OCI-LY3 (cell line): Measurements from ENCODE around the gene BLOC1S6.

Source experiments
- H2AFZ ChIP-seq: fragments of 200-600, 300-600 bp; shearing (Covaris generic); 2 replicates; pipeline ENCODE4 v1.6.0; 2014; ENCODE audit warnings: antibody characterized with exemption, low read depth, low read length
- H3K27ac ChIP-seq: fragments of 200-600, 300-600 bp; sonication (generic); 2 replicates; pipeline ENCODE4 v1.5.1; 2014; ENCODE audit warnings: mild to moderate bottlenecking, low read length, moderate library complexity, mixed read lengths
- H3K27me3 ChIP-seq: fragments of 200-600, 300-600 bp; sonication (generic); 2 replicates; pipeline ENCODE4 v1.6.1; 2014; ENCODE audit warnings: low read depth, low read length, mixed read lengths
- H3K36me3 ChIP-seq: fragments of 200-600, 300-600 bp; sonication (generic); replicated peaks from 2 replicates; pipeline ENCODE3; 2014; ENCODE audit warnings: low read depth, low read length, mixed read lengths
- H3K4me1 ChIP-seq: fragments of 300-600, 200-600 bp; sonication (generic); 2 replicates; pipeline ENCODE4 v1.6.1; 2014; ENCODE audit warnings: low read length, mixed read lengths
- H3K4me2 ChIP-seq: fragments of 200-600, 300-600 bp; sonication (generic); 2 replicates; pipeline ENCODE4 v1.6.1; 2014; ENCODE audit warnings: low read length, mixed read lengths
- H3K4me3 ChIP-seq: fragments of 300-600, 200-600 bp; sonication (generic); 2 replicates; pipeline ENCODE4 v1.5.1; 2014; ENCODE audit warnings: antibody characterized with exemption, mild to moderate bottlenecking, low read length, moderate library complexity
- H3K79me2 ChIP-seq: fragments of 300-600, 200-600 bp; shearing (Covaris generic); 2 replicates; pipeline ENCODE4 v1.6.1; 2014; ENCODE audit warnings: mild to moderate bottlenecking, low read length, mixed read lengths
- H3K9ac ChIP-seq: fragments of 300-600, 200-600 bp; shearing (Covaris generic); 2 replicates; pipeline ENCODE4 v1.6.0; 2014; ENCODE audit warnings: mild to moderate bottlenecking, low read length, moderate library complexity
- H3K9me3 ChIP-seq: fragments of 200-600, 300-600 bp; shearing (Covaris generic); 2 replicates; pipeline ENCODE4 v1.6.1; 2014; ENCODE audit warnings: low read length, mixed read lengths; ENCODE audit not compliant: insufficient read depth
- H4K20me1 ChIP-seq: fragments of 200-600, 300-600 bp; sonication (generic); 2 replicates; pipeline ENCODE4 v1.6.1; 2016; ENCODE audit warnings: low read length, mixed read lengths; ENCODE audit not compliant: insufficient read depth
- EZH2phosphoT487 ChIP-seq: fragments of 200-600 bp; shearing (Covaris generic); IDR thresholded peaks from 2 replicates; pipeline ENCODE4 v1.6.1; 2018; ENCODE audit warnings: antibody characterized with exemption, mixed run types, low read depth
- TF ChIP-seq, protein P1 (sequence below): fragments of 200-600, 300-600 bp; sonication (generic); IDR thresholded peaks from 2 replicates; pipeline ENCODE4 v1.5.1; 2014; ENCODE audit warnings: antibody characterized with exemption, low read length, low read depth

The BLOC1S6 gene

DNA sequence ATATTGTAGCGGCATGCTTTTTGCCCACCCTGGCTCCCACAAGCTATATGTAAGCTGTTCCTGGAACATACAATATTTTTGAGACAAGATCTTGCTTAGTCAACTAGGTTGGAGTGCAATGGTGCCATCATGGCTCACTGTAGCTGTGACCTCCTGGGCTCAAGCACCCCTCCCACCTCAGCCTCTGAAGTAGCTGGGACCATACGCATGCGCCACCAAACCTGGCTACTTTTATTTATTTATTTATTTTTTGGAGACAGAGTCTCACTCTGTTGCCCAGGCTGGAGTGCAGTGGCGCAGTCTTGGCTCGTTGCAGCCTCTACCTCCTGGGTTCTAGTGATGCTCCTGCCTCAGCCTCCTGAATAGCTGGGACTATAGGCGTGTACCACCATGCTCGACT is 41.0 kb downstream of the BLOC1S6 start:
- Histone ChIP-seq H3K4me3 (no peak overlapping the region), H3K4me1 (no peaks in the 10 kb centered on the region; the same call in 1 of the 2 replicates), H4K20me1 (no peaks in the 10 kb centered on the region), H3K79me2 (no peaks in the 10 kb centered on the region), H3K27ac (no peak overlapping the region), H3K36me3 (no peaks in the 10 kb centered on the region), H3K4me2 (no peak overlapping the region), H3K9me3 (peaks cover 7% of the 10 kb centered on the region; the same call in 1 of the 2 replicates), H3K27me3 (no peaks in the 10 kb centered on the region), H2AFZ (no peak overlapping the region), H3K9ac (no peak overlapping the region)
- TF ChIP-seq, protein P1, sequence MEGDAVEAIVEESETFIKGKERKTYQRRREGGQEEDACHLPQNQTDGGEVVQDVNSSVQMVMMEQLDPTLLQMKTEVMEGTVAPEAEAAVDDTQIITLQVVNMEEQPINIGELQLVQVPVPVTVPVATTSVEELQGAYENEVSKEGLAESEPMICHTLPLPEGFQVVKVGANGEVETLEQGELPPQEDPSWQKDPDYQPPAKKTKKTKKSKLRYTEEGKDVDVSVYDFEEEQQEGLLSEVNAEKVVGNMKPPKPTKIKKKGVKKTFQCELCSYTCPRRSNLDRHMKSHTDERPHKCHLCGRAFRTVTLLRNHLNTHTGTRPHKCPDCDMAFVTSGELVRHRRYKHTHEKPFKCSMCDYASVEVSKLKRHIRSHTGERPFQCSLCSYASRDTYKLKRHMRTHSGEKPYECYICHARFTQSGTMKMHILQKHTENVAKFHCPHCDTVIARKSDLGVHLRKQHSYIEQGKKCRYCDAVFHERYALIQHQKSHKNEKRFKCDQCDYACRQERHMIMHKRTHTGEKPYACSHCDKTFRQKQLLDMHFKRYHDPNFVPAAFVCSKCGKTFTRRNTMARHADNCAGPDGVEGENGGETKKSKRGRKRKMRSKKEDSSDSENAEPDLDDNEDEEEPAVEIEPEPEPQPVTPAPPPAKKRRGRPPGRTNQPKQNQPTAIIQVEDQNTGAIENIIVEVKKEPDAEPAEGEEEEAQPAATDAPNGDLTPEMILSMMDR: no peak
- TF ChIP-seq EZH2phosphoT487: no peak

DNA sequence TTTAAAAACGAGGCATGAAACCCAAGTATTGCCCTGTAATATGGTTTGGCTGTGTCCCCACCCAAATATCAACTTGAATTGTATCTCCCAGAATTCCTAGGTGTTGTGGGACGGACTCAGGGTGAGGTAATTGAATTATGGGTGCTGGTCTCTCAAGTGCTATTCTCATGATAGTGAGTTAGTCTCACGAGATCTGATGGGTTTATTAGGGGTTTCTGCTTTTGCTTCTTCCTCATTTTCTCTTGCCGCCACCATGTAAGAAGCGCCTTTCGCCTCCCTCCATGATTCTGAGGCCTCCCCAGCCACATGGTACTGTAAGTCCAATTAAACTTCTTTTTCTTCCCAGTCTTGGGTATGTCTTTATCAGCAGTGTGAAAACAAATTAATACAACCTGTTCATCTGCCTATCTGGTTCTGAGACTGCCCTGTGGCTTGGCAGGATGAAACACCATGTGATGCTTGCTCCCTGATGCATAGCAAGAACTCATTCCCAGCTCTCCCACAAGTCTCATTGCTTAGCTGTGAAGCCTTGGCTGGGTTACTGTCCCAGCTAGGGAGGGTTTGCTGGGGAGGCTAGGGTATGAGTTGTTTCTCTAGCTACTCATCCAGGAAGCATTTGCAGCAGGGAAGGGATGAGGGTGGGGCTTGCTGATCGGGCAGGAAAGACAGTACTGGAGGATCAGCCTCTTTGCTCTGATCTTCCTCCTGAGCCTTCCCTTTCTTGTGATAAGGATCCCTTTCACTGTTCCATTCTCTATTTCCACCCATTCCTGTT is 43.9 kb downstream of the BLOC1S6 start:
- H3K36me3 ChIP-seq: no peaks in the 10 kb centered on the region
- peaks cover 11% of the 10 kb centered on the region for H3K27me3 ChIP-seq
- H3K79me2 ChIP-seq: no peaks in the 10 kb centered on the region
- no peak overlapping the region for H3K4me3 ChIP-seq
- H3K4me2 ChIP-seq: peak overlapping the region; percentile 12; the same call in 1 of the 2 replicates
- no peaks in the 10 kb centered on the region for H4K20me1 ChIP-seq
- H3K4me1 ChIP-seq: no peaks in the 10 kb centered on the region; the same call in 1 of the 2 replicates
- no peak overlapping the region for H3K27ac ChIP-seq
- H2AFZ ChIP-seq: no peak overlapping the region
- H3K9ac ChIP-seq: no peak overlapping the region
- no peak for TF ChIP-seq EZH2phosphoT487
- TF ChIP-seq, protein P1: no peak
- peaks cover 7% of the 10 kb centered on the region; the same call in 1 of the 2 replicates for H3K9me3 ChIP-seq

DNA sequence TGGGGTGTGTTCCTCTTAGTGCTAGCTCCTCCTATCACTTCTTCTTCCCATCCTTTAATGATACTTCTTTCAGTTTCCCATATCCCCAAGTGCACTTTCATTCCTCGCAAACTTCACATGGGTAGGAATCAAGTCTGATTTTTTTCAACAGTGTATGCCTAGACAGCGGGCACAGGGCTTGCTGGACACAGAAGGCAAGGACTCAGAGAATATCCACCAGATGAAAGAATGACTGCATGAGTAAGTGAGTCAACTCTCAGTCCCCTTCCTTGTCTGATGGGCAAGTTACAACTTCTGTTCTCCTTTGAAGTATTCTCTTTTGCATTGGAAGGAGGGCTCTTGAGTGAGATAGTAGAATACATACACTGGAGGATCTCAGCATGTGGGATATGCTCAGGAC is 44.6 kb downstream of the BLOC1S6 start:
- H4K20me1 ChIP-seq: no peaks in the 10 kb centered on the region
- TF ChIP-seq, protein P1: no peak
- TF ChIP-seq EZH2phosphoT487: no peak
- H3K36me3 ChIP-seq: no peaks in the 10 kb centered on the region
- no peaks in the 10 kb centered on the region; the same call in 1 of the 2 replicates for H3K4me1 ChIP-seq
- no peak overlapping the region for H3K9ac ChIP-seq
- H3K79me2 ChIP-seq: no peaks in the 10 kb centered on the region
- peaks cover under 1% of the 10 kb centered on the region; the same call in 1 of the 2 replicates for H3K9me3 ChIP-seq
- H3K4me3 ChIP-seq: no peak overlapping the region
- no peak overlapping the region for H2AFZ ChIP-seq
- peaks cover 11% of the 10 kb centered on the region for H3K27me3 ChIP-seq
- no peak overlapping the region for H3K27ac ChIP-seq
- H3K4me2 ChIP-seq: peak overlapping the region; percentile 12; the same call in 1 of the 2 replicates

DNA sequence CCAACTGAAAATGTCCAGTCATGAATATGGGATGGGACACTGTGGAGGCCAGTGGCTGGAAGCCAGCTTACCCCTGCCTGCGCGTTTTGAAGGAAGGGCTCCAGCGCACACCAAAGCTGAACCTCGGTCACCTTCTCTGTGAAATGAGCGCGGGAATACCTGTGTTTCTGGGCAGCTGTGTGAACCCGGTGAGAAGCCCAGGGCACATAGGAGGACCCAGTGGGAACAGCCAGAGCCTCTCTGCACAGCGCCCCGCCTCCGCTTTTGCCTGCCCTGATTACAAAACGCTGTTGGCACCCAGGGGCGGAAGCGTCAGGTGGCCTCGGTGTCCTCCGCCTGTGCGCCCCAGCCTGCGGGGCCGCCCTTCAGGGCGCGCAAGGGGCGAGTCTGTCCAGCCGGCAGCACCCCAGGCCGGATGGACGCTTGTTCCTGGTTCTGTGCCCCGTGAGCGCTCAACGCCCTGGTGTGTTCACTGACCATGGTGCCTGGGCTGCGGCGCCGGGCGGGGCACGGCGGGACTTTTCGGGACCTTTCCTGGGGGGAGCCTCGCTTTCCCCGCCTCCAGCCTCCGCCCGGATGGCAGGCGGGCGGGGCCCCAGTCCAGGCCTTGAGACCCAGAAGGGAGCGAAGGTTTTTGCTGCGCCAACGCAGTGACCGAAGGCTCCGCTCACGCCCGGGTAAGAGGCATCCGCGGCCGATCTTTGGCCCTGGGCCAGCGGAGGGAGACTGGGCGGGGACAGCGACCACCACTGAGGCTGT is 47.4 kb downstream of the BLOC1S6 start, which contains the start of gene SQOR:
TSS of gene SQOR (plus strand) at position 598 of the 759 bp plus-strand sequence. CDS start 23,895 bp downstream, outside the sequence.
- H3K79me2 ChIP-seq: no peaks in the 10 kb centered on the region
- H3K27me3 ChIP-seq: peaks cover 11% of the 10 kb centered on the region
- H3K4me2 ChIP-seq: peak within 1 kb of the TSS; percentile 98
- no peak within 1 kb of the TSS for H3K27ac ChIP-seq
- no peaks in the 10 kb centered on the region for H3K9me3 ChIP-seq
- H3K36me3 ChIP-seq: no peaks in the 10 kb centered on the region
- H2AFZ ChIP-seq: peak within 1 kb of the TSS; percentile 77
- peak within 1 kb of the TSS; percentile 58 for H3K9ac ChIP-seq
- peaks cover 7% of the 10 kb centered on the region for H3K4me1 ChIP-seq
- H3K4me3 ChIP-seq: peak within 1 kb of the TSS; percentile 97
- no peaks in the 10 kb centered on the region for H4K20me1 ChIP-seq
- no peak for TF ChIP-seq EZH2phosphoT487
- TF ChIP-seq, protein P1: no peak
